ENCODE data around the gene PPP1R8.
"Not testable (repeated sequence)": the region's sequence is repeated elsewhere in the genome, so short reads cannot be mapped to it uniquely, and the experiment has no call there.

PPP1R8 gene

GRCh38 chr1:27807385-27807784, 23.2 kb upstream of the PPP1R8 start:
- Histone ChIP-seq H3K4me1 (ENCODE audit: control insufficient read depth, insufficient read depth, low read length, unreplicated experiment) (no peaks in the 10 kb centered on the region), H3K27me3 (ENCODE audit: insufficient read depth, low read length) (no peaks in the 10 kb centered on the region), H3K79me2 (ENCODE audit: control insufficient read depth, insufficient read depth, low read length, unreplicated experiment) (no peaks in the 10 kb centered on the region), H3K27ac (ENCODE audit: low read depth, low read length) (no peak overlapping the region), H3K4me3 (ENCODE audit: low read depth, low read length) (no peak overlapping the region), H2AFZ (ENCODE audit: low read length, unreplicated experiment) (no peak overlapping the region), H3K36me3 (ENCODE audit: insufficient read depth, low read length) (peaks cover 15% of the 10 kb centered on the region)

- peaks cover 15% of the 10 kb centered on the region for H3K36me3 ChIP-seq (ENCODE audit: insufficient read depth, low read length)
- H3K79me2 ChIP-seq (ENCODE audit: control insufficient read depth, insufficient read depth, low read length, unreplicated experiment); H3K4me1 ChIP-seq (ENCODE audit: control insufficient read depth, insufficient read depth, low read length, unreplicated experiment); H3K4me3 ChIP-seq (ENCODE audit: low read depth, low read length); H2AFZ ChIP-seq (ENCODE audit: low read length, unreplicated experiment); H3K27ac ChIP-seq (ENCODE audit: low read depth, low read length); H3K27me3 ChIP-seq (ENCODE audit: insufficient read depth, low read length): not testable (repeated sequence)
Measured at GRCh38 chr1:27808131-27808530, 22.5 kb upstream of the PPP1R8 start.

- no peaks in the 10 kb centered on the region for H3K27me3 ChIP-seq (ENCODE audit: insufficient read depth, low read length)
- H2AFZ ChIP-seq (ENCODE audit: low read length, unreplicated experiment) = no peak overlapping the region
- no peaks in the 10 kb centered on the region for H3K4me1 ChIP-seq (ENCODE audit: control insufficient read depth, insufficient read depth, low read length, unreplicated experiment)
- H3K36me3 ChIP-seq (ENCODE audit: insufficient read depth, low read length) = peaks cover 15% of the 10 kb centered on the region
- no peak overlapping the region for H3K4me3 ChIP-seq (ENCODE audit: low read depth, low read length)
- no peaks in the 10 kb centered on the region for H3K79me2 ChIP-seq (ENCODE audit: control insufficient read depth, insufficient read depth, low read length, unreplicated experiment)
- no peak overlapping the region for H3K27ac ChIP-seq (ENCODE audit: low read depth, low read length)
Measured at GRCh38 chr1:27809883-27810282, 20.7 kb upstream of the PPP1R8 start.

GRCh38 chr1:27811741-27812500, 18.7 kb upstream of the PPP1R8 start:
- Histone ChIP-seq H2AFZ (ENCODE audit: low read length, unreplicated experiment) (no peak overlapping the region), H3K4me3 (ENCODE audit: low read depth, low read length) (no peak overlapping the region), H3K4me1 (ENCODE audit: control insufficient read depth, insufficient read depth, low read length, unreplicated experiment) (peaks cover 3% of the 10 kb centered on the region), H3K79me2 (ENCODE audit: control insufficient read depth, insufficient read depth, low read length, unreplicated experiment) (no peaks in the 10 kb centered on the region), H3K27me3 (ENCODE audit: insufficient read depth, low read length) (no peaks in the 10 kb centered on the region), H3K36me3 (ENCODE audit: insufficient read depth, low read length) (peaks cover 10% of the 10 kb centered on the region), H3K27ac (ENCODE audit: low read depth, low read length) (no peak overlapping the region)

- Histone ChIP-seq H3K27ac (ENCODE audit: low read depth, low read length) (peak overlapping the region; percentile 45), H3K36me3 (ENCODE audit: insufficient read depth, low read length) (peaks cover 27% of the 10 kb centered on the region), H3K4me3 (ENCODE audit: low read depth, low read length) (no peak overlapping the region), H3K27me3 (ENCODE audit: insufficient read depth, low read length) (no peaks in the 10 kb centered on the region), H3K4me1 (ENCODE audit: control insufficient read depth, insufficient read depth, low read length, unreplicated experiment) (peaks cover 11% of the 10 kb centered on the region), H3K79me2 (ENCODE audit: control insufficient read depth, insufficient read depth, low read length, unreplicated experiment) (no peaks in the 10 kb centered on the region), H2AFZ (ENCODE audit: low read length, unreplicated experiment) (no peak overlapping the region)
Measured at GRCh38 chr1:27816921-27817630, 13.5 kb upstream of the PPP1R8 start.

GRCh38 chr1:27821761-27822315, 8.7 kb upstream of the PPP1R8 start:
- no peak overlapping the region for H3K4me3 ChIP-seq (ENCODE audit: low read depth, low read length)
- H3K36me3 ChIP-seq (ENCODE audit: insufficient read depth, low read length) = peaks cover 26% of the 10 kb centered on the region
- H3K27ac ChIP-seq (ENCODE audit: low read depth, low read length) = no peak overlapping the region
- no peaks in the 10 kb centered on the region for H3K27me3 ChIP-seq (ENCODE audit: insufficient read depth, low read length)
- H3K79me2 ChIP-seq (ENCODE audit: control insufficient read depth, insufficient read depth, low read length, unreplicated experiment) = no peaks in the 10 kb centered on the region
- peaks cover 8% of the 10 kb centered on the region for H3K4me1 ChIP-seq (ENCODE audit: control insufficient read depth, insufficient read depth, low read length, unreplicated experiment)
- no peak overlapping the region for H2AFZ ChIP-seq (ENCODE audit: low read length, unreplicated experiment)

GRCh38 chr1:27823784-27824183, 6.8 kb upstream of the PPP1R8 start:
- Histone ChIP-seq H3K36me3 (ENCODE audit: insufficient read depth, low read length) (peaks cover 18% of the 10 kb centered on the region; the same call in 1 of the 2 replicates), H3K79me2 (ENCODE audit: control insufficient read depth, insufficient read depth, low read length, unreplicated experiment) (no peaks in the 10 kb centered on the region), H3K27me3 (ENCODE audit: insufficient read depth, low read length) (no peaks in the 10 kb centered on the region), H3K27ac (ENCODE audit: low read depth, low read length) (no peak overlapping the region), H3K4me1 (ENCODE audit: control insufficient read depth, insufficient read depth, low read length, unreplicated experiment) (no peaks in the 10 kb centered on the region), H3K4me3 (ENCODE audit: low read depth, low read length) (no peak overlapping the region), H2AFZ (ENCODE audit: low read length, unreplicated experiment) (no peak overlapping the region)

GRCh38 chr1:27824411-27824810, 6.2 kb upstream of the PPP1R8 start:
- no peak overlapping the region for H2AFZ ChIP-seq (ENCODE audit: low read length, unreplicated experiment)
- H3K27me3 ChIP-seq (ENCODE audit: insufficient read depth, low read length) = no peaks in the 10 kb centered on the region
- no peaks in the 10 kb centered on the region for H3K79me2 ChIP-seq (ENCODE audit: control insufficient read depth, insufficient read depth, low read length, unreplicated experiment)
- peaks cover 16% of the 10 kb centered on the region; the same call in 1 of the 2 replicates for H3K36me3 ChIP-seq (ENCODE audit: insufficient read depth, low read length)
- no peak overlapping the region for H3K4me3 ChIP-seq (ENCODE audit: low read depth, low read length)
- no peaks in the 10 kb centered on the region for H3K4me1 ChIP-seq (ENCODE audit: control insufficient read depth, insufficient read depth, low read length, unreplicated experiment)
- H3K27ac ChIP-seq (ENCODE audit: low read depth, low read length) = no peak overlapping the region

GRCh38 chr1:27829339-27829960, 1.1 kb upstream of the PPP1R8 start:
- Histone ChIP-seq H3K79me2 (ENCODE audit: control insufficient read depth, insufficient read depth, low read length, unreplicated experiment) (peaks cover 38% of the 10 kb centered on the region), H3K36me3 (ENCODE audit: insufficient read depth, low read length) (peaks cover 13% of the 10 kb centered on the region), H3K4me1 (ENCODE audit: control insufficient read depth, insufficient read depth, low read length, unreplicated experiment) (peaks cover 17% of the 10 kb centered on the region), H3K4me3 (ENCODE audit: low read depth, low read length) (peak overlapping the region; percentile 85; the same call in 1 of the 2 replicates)
- H3K27me3 ChIP-seq (ENCODE audit: insufficient read depth, low read length); H3K27ac ChIP-seq (ENCODE audit: low read depth, low read length); H2AFZ ChIP-seq (ENCODE audit: low read length, unreplicated experiment): not testable (repeated sequence)

- no peak overlapping the region for H2AFZ ChIP-seq (ENCODE audit: low read length, unreplicated experiment)
- no peaks in the 10 kb centered on the region for H3K27me3 ChIP-seq (ENCODE audit: insufficient read depth, low read length)
- H3K79me2 ChIP-seq (ENCODE audit: control insufficient read depth, insufficient read depth, low read length, unreplicated experiment) = peaks cover 59% of the 10 kb centered on the region
- H3K36me3 ChIP-seq (ENCODE audit: insufficient read depth, low read length) = peaks cover 13% of the 10 kb centered on the region
- peaks cover 17% of the 10 kb centered on the region for H3K4me1 ChIP-seq (ENCODE audit: control insufficient read depth, insufficient read depth, low read length, unreplicated experiment)
- peak overlapping the region; percentile 75 for H3K27ac ChIP-seq (ENCODE audit: low read depth, low read length)
- H3K4me3 ChIP-seq (ENCODE audit: low read depth, low read length) = peak overlapping the region; percentile 85
Measured at GRCh38 chr1:27831568-27832410, 1.2 kb downstream of the PPP1R8 start.
